GM04504 (cell line): ENCODE data around the gene COMP.
"Not testable (repeated sequence)": the region's sequence is repeated elsewhere in the genome, so short reads cannot be mapped to it uniquely, and the experiment has no call there.

Source experiments
- DNase-seq: peaks from one replicate; pipeline ENCODE4 v3.0.0-alpha.2; 2012; ENCODE audit warnings: low read depth

The COMP gene

DNA sequence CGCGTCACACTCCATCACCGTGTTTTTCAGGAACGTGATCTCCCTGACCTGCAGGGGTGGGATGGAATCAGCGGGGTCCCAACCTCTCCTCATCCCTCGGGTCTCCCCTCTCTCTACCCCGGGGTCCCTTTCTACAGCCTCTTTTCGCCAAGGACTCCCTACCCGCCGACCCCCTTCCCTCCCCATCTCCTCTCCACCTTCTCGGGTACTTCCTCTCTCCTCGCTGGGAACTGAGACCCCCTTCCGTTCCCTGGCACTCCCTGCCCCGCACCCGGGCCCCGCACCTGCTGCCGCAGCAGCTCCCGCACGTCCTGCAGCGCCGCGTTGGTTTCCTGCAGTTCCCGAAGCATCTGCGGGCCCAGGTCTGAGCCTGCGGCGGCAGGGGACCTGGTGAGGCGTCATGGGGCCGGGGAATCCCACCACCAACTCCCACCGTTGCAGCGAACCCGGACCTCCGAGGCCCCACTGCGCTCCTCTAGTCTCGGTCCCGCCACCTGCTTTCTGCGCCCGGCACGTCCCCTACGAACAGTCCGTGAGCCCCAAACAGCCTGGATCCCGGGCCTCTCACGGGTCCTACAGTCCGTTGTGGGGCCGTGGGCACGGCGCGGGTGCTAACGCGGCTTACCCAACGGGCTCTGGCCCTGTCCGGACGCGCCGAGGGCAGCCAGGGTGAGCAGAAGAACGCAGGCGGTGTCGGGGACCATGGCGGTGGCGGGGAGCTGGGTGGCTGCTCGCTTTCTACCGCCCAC lies at the start of gene COMP:
TSS of gene COMP (minus strand) at position 740 of the 749 bp plus-strand sequence. CDS start at position 704, 36 bp downstream.
- no peak for DNase-seq

DNA sequence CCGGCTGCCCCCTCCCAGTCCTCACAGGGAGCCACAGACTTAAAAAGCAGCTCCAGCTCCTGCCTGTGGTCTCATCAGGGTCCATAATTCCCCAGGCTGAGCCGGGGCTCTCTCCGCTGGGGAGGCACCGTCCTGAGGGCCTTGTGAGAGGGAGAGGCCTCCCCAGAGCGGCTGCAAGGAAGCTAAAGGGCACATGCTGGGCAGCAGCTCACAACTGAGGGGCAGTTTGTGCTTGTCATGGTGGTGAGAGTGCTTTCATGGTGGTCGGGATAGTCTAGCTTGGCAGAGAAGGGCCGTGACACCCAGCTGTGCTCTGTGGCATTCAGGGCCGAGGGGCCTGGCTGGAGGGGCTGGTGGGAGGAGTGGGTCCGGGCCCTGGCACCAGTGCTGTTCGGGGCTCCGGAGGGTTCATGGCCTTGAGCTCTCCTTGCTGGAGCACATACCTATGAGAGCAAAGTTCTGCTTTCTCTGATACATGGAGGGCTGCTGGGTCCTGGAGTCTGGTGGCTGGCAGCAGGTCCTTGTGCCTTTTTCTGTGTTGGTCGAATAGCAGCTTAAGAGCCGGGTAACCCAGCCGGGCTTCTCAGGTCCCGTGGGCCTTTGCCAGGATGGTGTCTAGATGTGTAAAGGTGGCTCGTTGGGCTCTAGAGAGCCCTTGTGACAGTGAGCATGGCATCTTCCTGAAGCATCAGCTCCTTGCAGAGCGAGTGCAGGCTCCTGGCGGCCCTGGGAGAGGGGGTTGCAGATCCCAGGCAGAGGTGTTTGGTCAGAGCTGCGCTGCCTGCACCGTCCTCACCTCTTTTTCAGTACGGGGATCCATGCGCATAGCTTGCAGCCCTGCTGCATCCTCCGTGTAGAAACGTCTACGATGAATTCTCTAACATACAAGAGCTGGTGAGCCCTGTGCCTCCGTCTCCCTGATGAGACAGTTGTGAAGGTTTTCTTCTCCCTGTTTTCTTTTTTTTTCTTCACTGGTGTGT lies 49.5 kb upstream of the COMP start:
- DNase-seq, result no peak

DNA sequence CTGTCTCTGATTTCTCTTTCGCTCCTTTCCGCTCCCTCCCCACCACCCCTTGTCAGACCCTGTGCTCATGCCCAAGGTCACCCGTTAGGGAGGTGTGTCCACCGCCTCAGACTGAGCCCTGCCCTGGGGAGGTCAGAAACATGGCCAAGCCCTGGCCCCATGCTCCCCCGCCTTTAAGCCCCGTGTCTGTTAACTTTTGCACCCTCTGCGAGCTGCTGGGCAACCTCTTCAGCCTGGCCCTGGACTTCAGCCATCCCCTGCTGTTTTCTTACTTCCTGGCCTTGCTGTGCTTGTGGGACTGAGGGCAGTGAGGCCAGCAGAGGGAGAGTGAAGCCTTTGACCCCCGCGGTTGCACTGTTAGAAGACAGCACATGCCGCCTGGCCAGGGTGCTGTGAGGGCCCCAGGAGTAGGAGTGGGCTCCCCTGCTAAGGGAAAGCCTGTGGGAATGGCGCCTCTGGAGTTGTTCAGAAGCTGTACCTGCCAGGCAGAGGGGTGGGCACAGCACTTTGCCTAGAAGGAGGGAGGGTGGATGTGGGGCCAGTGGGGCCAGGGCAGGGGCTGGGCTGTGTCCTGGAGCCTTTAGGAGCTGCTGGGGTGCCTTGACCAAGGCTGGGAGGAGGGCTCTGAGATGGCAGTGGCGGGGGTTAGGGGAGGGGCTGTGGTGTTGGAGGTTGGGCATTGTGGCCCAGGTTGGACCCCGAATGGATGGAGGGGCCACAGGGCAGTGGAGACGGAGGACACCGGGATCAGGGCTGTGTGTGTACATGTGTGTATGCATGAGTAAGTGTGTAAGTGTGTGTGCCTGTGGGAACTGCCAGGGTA lies 48.6 kb upstream of the COMP start:
- DNase-seq, result no peak

DNA sequence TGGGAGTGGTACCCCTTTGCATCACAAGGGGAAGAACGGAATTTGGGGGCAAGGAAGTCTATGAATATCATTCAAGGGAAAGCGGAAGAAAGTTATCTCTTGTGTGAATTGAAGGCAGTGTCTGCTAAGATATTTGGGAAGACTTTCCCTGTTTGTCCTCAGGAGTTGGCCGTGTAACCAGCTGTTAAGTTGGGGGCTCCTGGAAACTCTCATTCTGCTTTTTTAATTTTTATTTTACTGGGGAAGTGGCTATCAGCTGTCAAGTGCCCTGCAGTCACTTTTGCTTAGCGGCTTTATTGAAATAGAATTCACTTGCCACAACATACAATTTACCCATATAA lies 43.5 kb upstream of the COMP start:
- DNase-seq, result no peak

DNA sequence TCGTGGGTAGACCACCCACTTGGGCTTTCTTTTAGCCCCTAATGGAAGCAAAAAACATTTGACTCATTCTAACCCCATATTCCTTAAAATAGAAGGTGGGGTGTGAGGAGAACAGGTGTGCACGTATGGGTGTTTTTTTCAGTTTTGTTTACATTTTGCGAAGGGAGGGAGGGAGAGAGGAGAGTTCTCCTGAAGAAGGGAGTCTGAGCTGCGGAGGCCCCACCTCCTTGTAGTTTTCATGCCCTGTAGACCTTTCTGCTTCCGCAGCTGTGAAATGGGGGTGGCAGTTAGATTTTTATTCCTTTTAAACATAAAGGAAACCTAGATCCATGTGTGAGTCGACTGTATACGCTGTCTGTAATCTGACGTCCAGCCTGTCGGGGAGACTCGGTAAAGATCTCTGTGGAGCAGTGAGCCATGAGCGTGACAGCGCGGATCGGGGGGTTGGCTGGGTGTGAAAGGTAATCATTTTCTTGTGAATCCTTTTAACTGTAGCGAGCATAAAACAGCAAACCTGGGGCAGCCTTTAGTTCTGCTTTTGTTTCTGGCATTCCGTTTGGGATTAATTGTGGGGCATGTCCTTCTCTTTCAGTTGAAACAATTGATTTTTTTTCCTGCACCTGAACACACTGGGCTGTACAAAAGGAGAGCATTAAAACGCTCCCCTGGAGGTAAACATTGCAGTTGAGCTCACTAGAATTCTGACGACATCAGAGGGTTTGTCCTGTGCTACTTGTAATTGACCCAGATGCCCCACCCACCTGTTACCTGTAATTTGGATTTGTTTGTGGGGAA lies 42.9 kb upstream of the COMP start:
- no peak for DNase-seq

DNA sequence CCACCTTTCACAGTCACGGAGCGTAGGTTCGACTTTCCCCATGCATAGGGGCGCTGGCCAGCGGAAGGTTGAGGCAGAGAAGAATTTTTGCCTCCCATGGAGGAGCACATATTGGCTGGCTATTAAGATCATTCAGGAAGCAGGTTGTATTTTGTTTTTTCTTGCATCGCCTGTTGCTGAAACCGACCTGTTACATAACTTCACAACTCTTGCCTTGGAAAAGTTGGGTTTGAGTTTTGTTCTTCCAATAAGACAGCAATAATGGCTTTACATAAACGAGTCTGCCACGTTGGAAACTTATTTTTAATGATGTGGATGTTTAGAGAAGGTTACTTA lies 42.0 kb upstream of the COMP start:
- no peak for DNase-seq

DNA sequence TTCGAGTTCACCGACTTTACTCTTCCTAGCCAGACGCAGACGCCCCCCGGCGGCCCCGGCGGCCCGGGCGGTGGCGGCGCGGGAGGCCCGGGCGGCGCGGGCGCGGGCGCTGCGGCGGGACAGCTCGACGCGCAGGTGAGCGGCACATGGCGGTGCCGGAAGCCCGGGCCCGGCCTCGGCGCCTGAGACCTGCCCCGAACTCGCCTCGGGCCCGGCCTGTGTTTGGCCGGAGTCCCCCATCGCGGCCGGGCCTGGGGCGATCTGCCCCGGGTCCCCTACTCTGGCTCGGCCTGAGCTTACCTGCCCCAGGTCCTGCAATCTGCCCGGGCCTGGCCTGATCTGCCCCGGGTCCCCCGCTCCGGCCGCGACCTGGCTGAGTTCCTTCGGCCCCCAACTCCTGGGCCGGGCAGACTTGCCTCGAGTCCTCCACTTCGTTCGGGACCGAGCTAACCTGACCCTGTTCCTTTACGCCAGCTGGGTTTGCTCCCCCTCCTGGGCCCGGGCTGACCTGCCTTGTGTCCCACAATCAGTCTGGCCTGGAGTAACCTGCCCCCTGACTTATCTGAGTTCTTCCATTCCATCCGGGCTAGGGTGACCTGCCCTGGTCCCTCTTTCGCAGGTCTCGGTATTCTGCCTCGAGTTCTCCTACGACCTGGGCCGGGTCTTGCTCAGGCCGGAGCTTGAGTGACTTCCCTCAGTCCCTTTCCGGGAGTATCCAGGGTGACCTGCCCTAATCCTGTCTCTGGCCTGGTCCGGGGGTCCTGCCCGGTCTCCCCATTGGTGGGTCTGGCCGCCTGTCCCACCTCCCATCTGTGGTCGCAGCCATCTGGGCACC lies 41.4 kb upstream of the COMP start:
- no peak for DNase-seq

DNA sequence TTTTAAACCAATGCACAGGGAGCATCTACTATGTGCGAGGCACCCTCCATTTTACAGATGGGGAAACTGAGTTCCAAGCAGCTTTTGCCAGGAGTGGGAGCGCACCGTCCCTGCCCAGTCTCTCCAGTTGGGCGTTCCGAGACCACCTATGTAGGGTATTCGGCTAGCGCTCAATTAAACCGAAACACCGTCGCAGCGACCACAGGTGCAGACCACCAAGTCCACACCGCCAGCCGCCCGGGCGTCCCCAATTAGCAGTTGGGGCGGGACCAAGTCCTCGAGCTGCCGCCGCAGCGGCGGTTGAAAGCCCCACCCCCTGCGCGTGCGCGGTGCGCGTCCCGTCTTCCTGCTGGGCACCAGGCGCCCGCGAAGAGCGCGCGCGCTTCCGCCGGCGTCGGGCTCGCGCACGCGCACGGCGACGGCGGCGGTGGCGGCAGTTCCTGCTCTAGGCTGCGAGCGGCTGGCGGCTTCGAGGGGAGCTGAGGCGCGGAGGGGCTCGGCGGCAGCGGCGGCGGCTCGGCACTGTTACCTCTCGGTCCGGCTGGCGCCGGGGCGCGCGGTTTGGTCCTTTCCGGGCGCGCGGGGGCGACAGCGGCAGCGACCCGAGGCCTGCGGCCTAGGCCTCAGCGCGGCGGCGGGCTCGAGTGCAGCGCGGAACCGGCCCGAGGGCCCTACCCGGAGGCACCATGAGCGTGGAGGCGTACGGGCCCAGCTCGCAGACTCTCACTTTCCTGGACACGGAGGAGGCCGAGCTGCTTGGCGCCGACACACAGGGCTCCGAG lies 40.6 kb upstream of the COMP start, which contains the start of gene UPF1:
TSS of gene UPF1 (plus strand) at position 436 of the 782 bp plus-strand sequence. CDS start at position 687, 251 bp downstream.
- DNase-seq, result peak; percentile 72

DNA sequence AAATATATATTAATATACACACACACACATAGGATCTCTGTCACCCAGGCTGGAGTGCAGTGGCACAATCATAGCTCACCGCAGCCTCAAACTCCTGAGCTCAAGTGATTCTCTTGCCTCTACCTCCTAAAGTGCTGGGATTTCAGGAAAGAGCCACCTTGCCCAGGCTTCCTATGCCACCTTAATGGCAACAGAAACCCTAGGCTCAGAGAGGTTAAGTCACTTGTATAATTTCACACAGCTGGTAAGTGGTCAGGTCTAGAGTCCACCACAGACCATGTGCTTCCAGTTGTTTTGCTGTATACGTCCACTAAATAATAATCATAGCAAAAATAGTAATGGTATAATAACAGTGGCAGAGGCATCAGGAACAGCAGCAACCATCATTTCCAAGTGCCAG lies 39.4 kb upstream of the COMP start:
- no peak for DNase-seq

DNA sequence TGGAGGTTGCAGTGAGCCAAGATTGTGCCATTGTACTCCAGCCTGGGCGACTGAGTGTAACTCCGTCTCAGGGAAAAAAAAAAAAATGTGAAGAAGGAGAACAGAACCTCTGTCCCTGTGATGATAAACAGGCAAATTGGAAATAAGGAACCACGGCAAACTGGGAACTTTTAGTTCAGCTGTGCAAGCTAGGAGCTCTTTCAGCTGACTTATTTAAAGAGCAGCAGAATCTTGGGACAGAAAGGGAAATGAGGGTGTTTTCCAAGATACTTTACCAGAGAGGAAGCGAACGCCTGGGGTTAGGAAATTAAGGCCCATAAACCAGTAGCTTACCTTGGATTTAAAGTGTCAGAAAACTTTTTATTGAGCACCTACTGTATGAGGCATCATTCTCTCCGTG lies 37.7 kb upstream of the COMP start:
- DNase-seq, result no peak

DNA sequence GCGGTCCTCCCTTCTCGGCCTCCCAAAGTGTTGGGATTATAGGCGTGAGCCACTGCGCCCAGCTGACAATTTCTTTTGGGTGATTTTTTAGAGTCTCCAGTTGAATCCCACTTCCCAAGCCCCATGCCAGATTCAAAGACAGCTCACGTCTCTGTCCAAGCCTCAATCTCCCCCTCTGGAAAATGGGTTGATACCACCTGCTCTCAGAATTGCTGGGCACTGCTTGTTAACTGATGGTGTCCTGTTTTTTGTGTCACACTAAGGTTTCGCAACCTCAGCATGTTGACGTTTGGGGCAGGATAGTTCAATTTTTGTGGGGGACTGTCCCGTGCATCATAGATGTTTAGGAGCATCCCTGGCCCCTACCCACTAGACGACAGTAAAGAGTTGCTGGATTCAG lies 26.5 kb upstream of the COMP start:
- DNase-seq, result no peak

DNA sequence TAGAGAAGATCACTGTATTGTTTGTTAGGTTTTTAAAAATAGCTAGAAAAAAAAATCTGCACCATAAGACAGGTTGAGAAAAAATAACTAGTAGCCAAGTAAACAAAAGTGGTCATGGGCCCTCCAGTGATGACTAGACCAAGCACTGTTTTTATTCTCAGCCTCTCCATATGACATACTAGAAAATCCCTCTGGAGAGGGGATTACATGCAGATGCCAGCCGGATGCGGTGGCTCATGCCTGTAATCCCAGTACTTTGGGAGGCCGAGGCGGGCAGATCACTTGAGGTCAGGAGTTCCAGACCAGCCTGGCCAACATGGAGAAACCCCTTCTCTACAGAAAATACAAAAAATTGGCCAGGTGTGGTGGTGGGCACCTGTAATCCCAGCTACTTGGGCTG lies 25.5 kb upstream of the COMP start:
- DNase-seq, result not testable (repeated sequence)

DNA sequence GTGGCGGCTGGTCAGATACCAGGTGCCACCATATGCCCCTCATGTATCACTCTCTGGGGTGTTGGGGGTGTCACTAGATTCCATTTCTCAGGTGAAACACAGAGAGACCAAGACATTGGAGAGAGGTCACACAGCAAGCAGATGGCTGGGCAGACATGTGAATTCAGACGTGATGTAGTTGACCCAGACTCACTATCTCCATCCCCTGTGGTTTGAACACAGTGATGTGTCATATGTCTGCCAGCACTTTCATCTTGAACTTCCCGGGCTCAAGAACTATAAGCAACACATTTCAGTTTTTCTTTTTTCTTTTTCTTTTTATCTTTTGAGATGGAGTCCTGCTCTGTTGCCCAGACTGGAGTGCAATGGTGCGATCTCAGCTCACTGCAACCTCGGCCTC lies 24.6 kb upstream of the COMP start:
- no peak for DNase-seq

DNA sequence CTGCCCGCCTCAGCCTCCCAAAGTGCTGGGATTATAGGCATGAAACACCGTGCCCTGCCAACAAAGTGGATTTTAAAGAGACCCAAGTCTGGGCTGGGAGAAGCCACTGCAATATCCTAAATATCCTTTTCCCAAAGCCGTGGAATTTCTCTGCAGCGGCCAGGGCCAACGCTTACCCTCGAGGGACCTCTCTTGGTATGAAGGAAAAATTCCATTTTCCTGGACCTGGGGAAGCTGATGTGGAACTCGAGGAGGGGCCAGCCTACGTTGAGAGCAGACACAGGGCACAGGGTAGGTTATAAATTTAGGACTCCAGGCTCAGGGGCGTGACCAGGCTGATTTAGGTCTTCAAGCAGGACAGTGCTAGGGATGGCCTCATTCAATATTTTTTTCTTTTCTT lies 23.0 kb upstream of the COMP start:
- DNase-seq, result no peak

DNA sequence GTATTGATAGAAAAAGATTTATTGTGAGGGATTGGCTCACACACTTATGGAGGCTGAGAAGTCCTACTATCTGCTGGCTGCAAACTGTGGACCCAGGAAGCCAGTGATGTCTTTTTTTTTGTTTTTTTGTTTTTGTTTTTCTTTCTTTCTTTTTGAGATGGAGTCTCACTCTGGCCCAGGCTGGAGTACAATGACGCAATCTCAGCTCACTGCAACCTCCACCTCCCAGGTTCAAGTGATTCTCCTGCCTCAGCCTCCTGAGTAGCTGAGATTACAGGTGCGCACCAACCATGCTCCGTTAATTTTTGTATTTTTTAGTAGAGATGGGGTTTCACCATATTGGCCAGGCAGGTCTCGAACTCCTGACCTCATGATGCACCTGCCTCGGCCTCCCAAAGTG lies 20.5 kb upstream of the COMP start:
- not testable (repeated sequence) for DNase-seq

DNA sequence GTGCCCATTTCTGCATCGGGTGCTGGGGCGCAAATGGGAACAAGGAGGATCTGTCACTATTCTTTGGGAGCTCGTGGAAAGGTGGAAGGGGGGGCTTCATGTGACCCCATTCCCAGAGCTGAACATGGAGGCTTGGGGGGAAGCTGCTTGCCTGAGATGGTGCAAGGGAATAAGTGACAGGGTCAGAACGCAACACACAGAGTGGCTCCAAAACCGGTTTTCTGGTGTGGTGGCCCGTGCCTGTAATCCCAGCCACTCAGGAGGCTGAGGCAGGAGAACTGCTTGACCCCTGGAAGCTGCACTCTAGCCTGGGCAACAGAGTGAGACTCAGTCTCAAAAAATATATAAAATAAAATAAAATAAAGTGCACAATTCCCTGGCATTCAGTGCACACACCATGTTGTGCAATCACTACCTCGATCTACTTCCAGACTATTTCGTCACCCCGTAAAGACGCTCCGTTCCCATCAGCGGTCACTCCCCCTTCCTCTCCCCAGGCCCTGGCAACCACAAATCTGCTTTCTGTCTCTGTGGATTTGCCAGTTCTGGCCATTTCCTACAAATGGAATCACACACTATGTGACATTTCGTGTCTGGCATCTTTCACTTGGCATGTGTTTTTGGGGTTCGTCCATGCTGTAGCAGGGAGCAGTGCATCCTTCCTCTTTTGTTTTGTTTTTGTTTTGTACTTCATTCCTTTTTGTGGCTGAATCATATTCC lies 18.2 kb upstream of the COMP start:
- peak; percentile 84 for DNase-seq

DNA sequence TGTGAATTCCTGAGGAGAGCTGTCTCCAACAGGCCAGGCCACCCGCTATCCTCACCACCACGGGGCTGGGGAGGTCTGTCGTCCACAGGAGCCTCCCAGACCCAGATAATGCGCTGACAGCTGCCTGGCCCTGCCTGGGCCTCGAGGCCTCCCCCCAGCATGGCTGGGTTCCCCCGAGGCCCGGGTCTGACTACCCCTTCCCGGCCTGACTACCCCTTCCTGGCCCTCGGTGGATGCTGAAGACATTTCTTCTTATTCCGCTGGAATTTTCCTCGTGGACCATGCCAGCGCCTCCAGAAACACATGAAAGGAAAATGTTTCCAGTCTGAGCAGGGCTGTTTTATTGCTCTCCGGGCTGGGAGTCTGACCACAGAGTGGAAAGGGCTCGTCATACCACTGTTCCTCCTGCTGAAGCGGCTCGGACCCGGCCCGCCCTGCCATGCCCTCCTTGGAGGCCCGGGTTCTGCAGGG lies 16.8 kb upstream of the COMP start:
- DNase-seq, result peak; percentile 67

DNA sequence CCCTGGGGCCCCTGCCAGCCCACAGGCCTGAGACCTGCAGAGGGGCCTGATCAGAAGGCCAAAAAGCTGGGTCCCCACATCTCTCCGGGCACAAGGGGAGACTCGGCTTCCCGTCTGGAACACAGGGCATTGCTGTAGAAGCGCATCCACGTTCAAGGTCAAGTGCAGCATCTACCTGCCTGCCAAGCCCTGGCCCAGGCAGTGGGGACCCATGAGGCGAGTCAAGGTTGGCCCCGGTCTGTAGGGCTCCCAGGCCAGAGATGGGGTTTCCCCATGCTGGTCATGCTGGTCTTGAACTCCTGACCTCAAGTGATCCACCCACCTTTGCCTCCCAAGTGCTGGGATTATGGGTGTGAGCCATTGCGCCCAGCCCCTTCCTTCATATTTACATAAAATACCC lies 13.5 kb upstream of the COMP start:
- no peak for DNase-seq

DNA sequence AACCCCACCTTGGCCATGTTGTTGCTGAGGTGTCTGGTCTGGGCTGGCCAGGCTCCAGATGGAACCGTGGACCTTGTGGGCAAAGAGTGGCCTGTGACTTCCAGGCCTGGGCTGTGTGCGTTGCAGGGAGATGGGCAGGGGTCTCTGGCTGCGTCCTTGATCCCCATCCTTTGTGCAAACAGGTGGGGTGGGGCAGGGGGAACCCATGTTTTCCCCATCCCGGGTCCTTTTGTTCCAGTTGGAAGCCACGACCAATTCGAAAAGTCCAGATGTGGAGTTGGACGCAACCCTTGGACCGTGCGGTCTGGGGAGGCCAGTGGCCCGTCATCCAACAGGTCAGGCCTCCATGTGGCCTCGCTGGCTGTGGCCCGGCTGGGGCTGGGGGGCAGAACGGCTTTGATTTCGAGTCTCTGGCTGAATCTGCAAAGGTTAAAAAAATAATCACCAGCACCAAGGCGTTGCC lies 13.1 kb upstream of the COMP start:
- no peak for DNase-seq
